GM18517 (cell line): Measurements from ENCODE around the gene HCRT.
"Not testable (repeated sequence)": the region's sequence is repeated elsewhere in the genome, so short reads cannot be mapped to it uniquely, and the experiment has no call there.

ENCODE experiments used
- ATAC-seq: cut with Tn5 transposase; IDR thresholded peaks from one replicate; pipeline ENCODE4 v1.9.1; 2021; ENCODE audit warnings: mild to moderate bottlenecking, moderate library complexity; ENCODE audit not compliant: unreplicated experiment

Gene HCRT

DNA sequence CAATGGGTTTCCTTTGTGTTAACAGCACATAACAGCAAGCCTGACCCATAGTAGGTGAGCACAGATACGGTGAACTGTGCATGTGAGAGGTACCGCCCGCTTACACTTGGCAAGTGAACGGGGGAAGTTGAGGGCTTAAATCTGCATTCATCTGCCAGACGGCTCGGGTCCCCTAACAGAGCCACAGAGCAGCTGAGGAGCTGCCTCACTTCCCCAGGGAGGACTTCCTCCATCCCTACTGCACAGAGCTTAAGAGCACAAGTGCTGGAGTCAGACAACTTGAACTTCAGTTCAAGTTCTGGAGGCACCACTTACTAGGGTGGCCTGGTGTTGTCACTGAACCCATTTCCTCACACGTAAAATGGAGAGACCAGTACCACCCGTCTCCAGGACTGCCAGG is 43.9 kb downstream of the HCRT start:
- ATAC-seq = no peak

DNA sequence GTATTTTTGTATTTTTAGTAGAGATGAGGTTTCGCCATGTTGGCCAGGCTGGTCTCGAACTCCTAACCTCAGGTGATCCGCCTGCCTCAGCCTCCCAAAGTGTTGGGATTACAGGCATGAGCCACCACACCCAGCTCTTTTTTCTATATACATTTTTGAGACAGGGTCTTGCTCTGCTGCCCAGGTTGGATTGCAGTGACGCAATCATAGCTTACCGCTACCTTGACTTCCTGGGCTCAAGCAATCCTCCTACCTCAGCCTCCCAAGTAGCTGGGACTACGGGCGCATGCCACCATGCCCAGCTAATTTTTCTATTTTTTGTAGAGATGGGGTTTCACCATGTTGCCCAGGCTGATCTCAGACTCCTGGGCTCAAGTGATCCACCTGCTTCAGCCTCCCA is 44.6 kb downstream of the HCRT start:
- not testable (repeated sequence) for ATAC-seq

DNA sequence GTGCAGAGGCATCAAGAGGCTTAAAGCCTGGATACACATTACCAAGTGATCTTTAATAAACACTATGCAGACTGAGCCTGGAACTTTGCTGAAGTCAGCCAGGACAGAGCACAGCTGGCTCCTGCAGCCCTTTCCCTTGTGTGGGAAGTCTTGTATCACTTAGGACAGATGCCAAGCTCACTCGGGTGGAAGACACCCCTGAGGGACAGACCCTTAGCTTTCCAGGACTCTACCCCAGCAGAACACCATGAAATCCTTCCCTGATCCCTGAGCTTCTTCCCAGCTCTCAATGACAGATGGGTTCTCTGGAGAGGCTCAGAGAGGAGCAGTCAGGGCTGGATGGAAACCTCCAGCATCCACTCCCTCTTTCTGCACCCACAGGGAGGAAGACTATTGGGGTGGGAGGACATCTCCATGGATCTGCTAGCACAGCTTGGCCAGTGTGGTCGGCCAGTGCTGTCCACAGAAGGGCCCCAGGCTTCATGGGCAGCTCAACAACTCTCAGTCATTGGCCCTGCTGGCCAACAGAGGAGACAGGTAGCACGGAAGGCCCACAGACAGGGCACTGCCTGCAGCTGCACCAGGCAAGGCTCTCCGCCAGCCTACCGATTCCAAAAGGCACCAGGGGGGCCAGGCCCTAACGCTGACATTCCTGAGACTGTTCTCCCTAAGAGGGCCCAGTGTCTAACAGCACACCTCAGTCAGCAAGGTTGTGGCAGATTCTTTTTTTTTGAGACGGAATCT is 46.3 kb downstream of the HCRT start:
- no peak for ATAC-seq

DNA sequence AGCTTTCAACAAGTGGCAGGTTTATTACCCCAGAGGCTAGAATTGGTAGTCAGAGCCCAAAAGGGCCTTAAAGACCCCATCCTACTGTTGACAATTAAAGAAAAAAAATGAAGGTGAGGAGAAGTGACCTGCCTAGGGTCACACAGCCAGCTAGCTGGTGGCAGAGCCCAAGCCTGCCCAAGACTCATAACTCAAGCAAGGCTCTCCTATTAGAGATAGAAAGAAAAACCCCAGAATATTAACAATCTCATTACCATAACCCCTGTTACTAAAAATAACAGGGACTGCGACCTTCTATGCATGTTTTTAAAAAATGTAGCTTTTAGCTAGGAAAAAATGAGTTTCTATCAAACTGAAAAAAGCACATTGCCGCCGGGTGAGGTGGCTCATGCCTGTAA is 48.6 kb downstream of the HCRT start:
- ATAC-seq = no peak

DNA sequence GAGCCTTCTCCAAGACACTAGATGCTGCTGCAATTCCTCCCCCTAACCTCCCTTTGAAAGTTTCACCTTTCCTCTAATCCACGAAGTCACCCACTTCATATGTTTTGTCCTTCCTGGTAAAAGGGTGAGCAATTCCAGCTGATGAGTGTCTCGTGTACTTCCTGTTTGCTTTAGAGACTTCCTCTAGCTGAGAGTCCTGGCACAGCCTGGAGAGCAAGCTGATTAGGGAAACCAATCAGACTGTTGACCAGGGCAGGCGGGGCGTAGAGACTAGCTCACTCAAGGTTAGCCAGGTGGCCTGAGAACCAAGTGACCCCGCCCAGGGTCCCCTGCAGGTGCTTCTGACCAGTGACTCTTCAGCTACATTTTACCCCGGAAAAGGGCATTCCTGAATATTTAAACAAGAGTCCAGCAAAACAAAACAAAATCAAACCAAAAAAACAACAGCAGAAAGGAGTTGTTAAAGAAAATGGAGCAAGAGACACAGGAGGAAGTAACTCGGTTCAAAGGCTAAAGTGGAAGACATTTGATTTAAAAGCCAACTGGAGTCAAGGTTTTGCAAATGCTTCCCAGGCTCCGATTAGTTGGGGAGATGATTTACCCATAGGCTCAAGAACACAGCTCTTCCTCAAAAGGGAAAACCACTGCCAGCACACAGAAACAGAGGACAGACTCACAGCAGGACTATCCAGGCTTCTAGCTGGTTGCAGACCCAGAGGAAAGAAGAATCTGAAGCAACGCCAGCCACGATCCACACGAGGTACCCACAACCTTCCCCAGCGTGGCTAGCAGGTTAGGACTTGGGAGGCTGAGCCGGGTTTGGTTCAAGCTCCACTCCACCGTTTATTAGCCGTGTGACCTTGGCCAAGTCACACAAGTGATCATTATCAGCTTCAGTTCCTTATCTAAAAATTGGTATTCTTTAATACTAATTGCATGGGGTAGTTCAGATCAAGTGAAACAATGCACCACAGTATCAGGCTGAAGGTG is 49.3 kb downstream of the HCRT start:
- ATAC-seq = no peak

DNA sequence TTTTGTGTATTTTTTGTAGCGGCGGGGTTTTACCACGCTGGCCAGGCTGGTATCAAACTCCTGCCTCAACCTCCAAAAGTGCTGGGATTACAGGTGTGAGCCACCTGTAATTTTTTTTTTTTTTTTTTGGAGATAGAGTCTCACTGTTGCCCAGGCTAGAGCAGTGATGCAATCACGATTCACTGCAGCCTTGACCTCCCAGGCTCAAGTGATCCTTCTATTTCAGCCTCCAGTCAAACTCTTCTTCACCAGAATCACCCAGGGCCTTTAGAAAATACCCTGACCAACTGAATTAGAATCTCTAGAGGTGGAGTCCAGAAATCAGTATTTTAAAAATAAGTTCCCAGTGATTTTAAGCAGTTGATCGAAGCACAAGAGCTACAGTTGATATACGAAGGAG is 50.1 kb downstream of the HCRT start:
- no peak for ATAC-seq
